ENCODE results near the gene ARHGEF11.
"Not testable (repeated sequence)": the region's sequence is repeated elsewhere in the genome, so short reads cannot be mapped to it uniquely, and the experiment has no call there.

Gene ARHGEF11

GRCh38 chr1:156929596-156930238 lies 115.8 kb downstream of the ARHGEF11 start:
- DNase-seq (ENCODE audit: low spot score) = no peak

GRCh38 chr1:156928043-156928602 lies 117.4 kb downstream of the ARHGEF11 start:
- no peak for DNase-seq (ENCODE audit: low spot score)

GRCh38 chr1:156927215-156928042 lies 118.1 kb downstream of the ARHGEF11 start:
- peak; percentile 85 for DNase-seq (ENCODE audit: low spot score)

GRCh38 chr1:156926695-156927094 lies 118.8 kb downstream of the ARHGEF11 start:
- DNase-seq (ENCODE audit: low spot score) = not testable (repeated sequence)

GRCh38 chr1:156926175-156926574 lies 119.4 kb downstream of the ARHGEF11 start:
- DNase-seq (ENCODE audit: low spot score) = peak; percentile 55

- no peak for DNase-seq (ENCODE audit: low spot score)
Measured at GRCh38 chr1:156925154-156926010, 120.2 kb downstream of the ARHGEF11 start.

GRCh38 chr1:156924478-156925153 lies 120.9 kb downstream of the ARHGEF11 start:
- no peak for DNase-seq (ENCODE audit: low spot score)

GRCh38 chr1:156923670-156924477 lies 121.7 kb downstream of the ARHGEF11 start:
- DNase-seq (ENCODE audit: low spot score) = no peak

GRCh38 chr1:156922986-156923669 lies 122.4 kb downstream of the ARHGEF11 start:
- no peak for DNase-seq (ENCODE audit: low spot score)

- no peak for DNase-seq (ENCODE audit: low spot score)
Measured at GRCh38 chr1:156921053-156921529, 124.5 kb downstream of the ARHGEF11 start.

GRCh38 chr1:156920233-156921052 lies 125.1 kb downstream of the ARHGEF11 start, which contains the start of gene LRRC71:
Gene LRRC71, plus strand, starts transcription at chr1:156920632. Its CDS starts 172 bp downstream, at chr1:156920804.
- peak; percentile 96 for DNase-seq (ENCODE audit: low spot score)

GRCh38 chr1:156914440-156914856 lies 131.1 kb downstream of the ARHGEF11 start:
- DNase-seq (ENCODE audit: low spot score) = no peak

- no peak for DNase-seq (ENCODE audit: low spot score)
Measured at GRCh38 chr1:156913809-156914387, 131.6 kb downstream of the ARHGEF11 start.

GRCh38 chr1:156912861-156913808 lies 132.4 kb downstream of the ARHGEF11 start:
- peak; percentile 51 for DNase-seq (ENCODE audit: low spot score)

- no peak for DNase-seq (ENCODE audit: low spot score)
Measured at GRCh38 chr1:156912310-156912709, 133.2 kb downstream of the ARHGEF11 start.

- DNase-seq (ENCODE audit: low spot score) = no peak
Measured at GRCh38 chr1:156911577-156912298, 133.8 kb downstream of the ARHGEF11 start.
